Panc1 (cell line): ENCODE results near the gene ANO6. TPM values are rescaled to one million over a fixed set of nuclear protein-coding genes. Genes with fewer than 3 reads are reported as not detected.

Source experiments
- ATAC-seq: fragments of 200-7000 bp; cut with Tn5 transposase; 2 replicates; pipeline ENCODE4 v1.9.1; 2020; ENCODE audit warnings: mild to moderate bottlenecking, moderate library complexity
- BruUV-seq: library from RNA; stranded (reverse); fragments of 400-500 nt; replicated peaks from 2 replicates; lab custom pipeline; 2021; lab: Mats Ljungman, UMichigan
- CTCF ChIA-PET: fragments of 300-600 bp; sonication (Branson Sonifier 250); formaldehyde crosslinking; loops from one replicate; lab custom pipeline; 2022; ENCODE audit warnings: antibody characterized with exemption; lab: Charles Lee
- POLR2A ChIA-PET: fragments of 300-600 bp; sonication (Branson Sonifier 250); formaldehyde crosslinking; loops from one replicate; lab custom pipeline; 2022; ENCODE audit warnings: antibody characterized with exemption; lab: Charles Lee
- DNase-seq: peaks from one replicate; pipeline ENCODE4 v3.0.0-alpha.2; 2010; ENCODE audit warnings: low read depth, low spot score
- H3K27ac ChIP-seq: 2 replicates; pipeline ENCODE4 v1.5.1; 2011; ENCODE audit warnings: mild to moderate bottlenecking, low read length, inconsistent platforms
- H3K27me3 ChIP-seq: fragments of 200-500 bp; sonication (Bioruptor generic); 2 replicates; pipeline ENCODE4 v1.6.0; 2014; ENCODE audit warnings: low read length, inconsistent platforms; ENCODE audit not compliant: control insufficient read depth, insufficient read depth
- H3K36me3 ChIP-seq: fragments of 200-500 bp; sonication (Bioruptor generic); 2 replicates; pipeline ENCODE4 v1.5.1; 2014; ENCODE audit warnings: inconsistent platforms, mild to moderate bottlenecking, low read length, moderate library complexity; ENCODE audit not compliant: control insufficient read depth, insufficient read depth
- H3K4me1 ChIP-seq: 2 replicates; pipeline ENCODE4 v1.5.1; 2011; ENCODE audit warnings: inconsistent platforms, mild to moderate bottlenecking, low read length, moderate library complexity; ENCODE audit not compliant: control insufficient read depth, insufficient read depth
- H3K4me3 ChIP-seq, 2 experiments: 2 replicates each; pipeline ENCODE4 v1.5.1; 2011 to 2012; ENCODE audit warnings: low read depth in 2 of 2, low read length in 2 of 2, mild to moderate bottlenecking in 2 of 2, inconsistent platforms in 1 of 2, moderate library complexity in 1 of 2
- H3K9me3 ChIP-seq: fragments of 200-500 bp; sonication (Bioruptor generic); 2 replicates; pipeline ENCODE4 v1.5.1; 2014; ENCODE audit warnings: low read depth, mild to moderate bottlenecking, inconsistent platforms, low read length, moderate library complexity; ENCODE audit not compliant: control insufficient read depth, insufficient read depth
- POLR2AphosphoS5 ChIP-seq: IDR thresholded peaks from 2 replicates; pipeline ENCODE4 v1.6.1; 2012; ENCODE audit warnings: mild to moderate bottlenecking, low read depth, low read length, moderate library complexity
- SIN3A ChIP-seq: IDR thresholded peaks from 2 replicates; pipeline ENCODE4 v1.6.1; 2012; ENCODE audit warnings: low read depth, mild to moderate bottlenecking, low read length, moderate library complexity, borderline replicate concordance; ENCODE audit not compliant: insufficient read depth
- TCF7L2 ChIP-seq: IDR thresholded peaks from 2 replicates; pipeline ENCODE4 v1.6.1; 2011; ENCODE audit warnings: mild to moderate bottlenecking, low read depth, low read length, inconsistent platforms
- in situ Hi-C: cut with HindIII; loops from 2 replicates; pipeline ENCODE4 v1.10.0; 2016; ENCODE audit warnings: low sequenced_read_pairs, low pct_unique_long_range_greater_than_20kb
- intact Hi-C: fragments of 100-400 bp; cut with micrococcal nuclease; formaldehyde crosslinking; loops from one replicate; pipeline ENCODE4 v1.10.0; 2022; ENCODE audit not compliant: unreplicated experiment
- total RNA-seq: library from RNA; stranded (reverse); gene quantifications from one replicate; pipeline ENCODE4 v1.2.1, GENCODE V29; 2021; ENCODE audit not compliant: unreplicated experiment
- TF ChIP-seq, protein P1 (sequence below), 2 experiments: IDR thresholded peaks; 2 replicates each; pipeline ENCODE4 v1.6.1; 2011 to 2012; ENCODE audit warnings: low read depth in 2 of 2, control low read depth in 1 of 2, low read length in 1 of 2, mild to moderate bottlenecking in 1 of 2, moderate library complexity in 1 of 2; ENCODE audit not compliant: insufficient read depth in 1 of 2
- TF ChIP-seq, protein P2 (sequence below): fragments of 450-650 bp; IDR thresholded peaks from 2 replicates; pipeline ENCODE4 v1.5.1; 2017; ENCODE audit warnings: mild to moderate bottlenecking

Gene ANO6
- total RNA-seq, 1 experiment from 2014 or later = 120 TPM

DNA sequence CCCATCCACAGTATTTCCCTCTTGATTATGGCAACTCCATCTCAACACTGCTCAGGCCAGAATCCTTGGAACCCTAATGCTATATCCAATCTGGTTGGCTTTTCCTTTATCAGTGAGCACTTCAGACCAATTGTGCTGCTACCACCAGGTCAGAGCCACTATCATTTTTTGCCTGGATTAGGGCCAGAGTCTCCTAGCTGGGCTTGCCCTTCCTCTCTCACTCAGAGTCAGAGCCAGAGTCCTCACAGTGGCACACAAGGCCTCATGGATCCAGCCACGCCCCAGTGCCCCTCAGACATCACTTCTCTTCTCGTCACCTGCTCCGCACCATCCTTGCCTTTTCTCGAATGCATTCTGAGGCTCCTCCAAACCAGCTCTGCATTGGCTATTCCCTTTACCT is 211.1 kb downstream of the ANO6 start:
- in situ Hi-C loops (no loop called here), intact Hi-C loops (no loop called here)
- TF ChIP-seq, protein P1, sequence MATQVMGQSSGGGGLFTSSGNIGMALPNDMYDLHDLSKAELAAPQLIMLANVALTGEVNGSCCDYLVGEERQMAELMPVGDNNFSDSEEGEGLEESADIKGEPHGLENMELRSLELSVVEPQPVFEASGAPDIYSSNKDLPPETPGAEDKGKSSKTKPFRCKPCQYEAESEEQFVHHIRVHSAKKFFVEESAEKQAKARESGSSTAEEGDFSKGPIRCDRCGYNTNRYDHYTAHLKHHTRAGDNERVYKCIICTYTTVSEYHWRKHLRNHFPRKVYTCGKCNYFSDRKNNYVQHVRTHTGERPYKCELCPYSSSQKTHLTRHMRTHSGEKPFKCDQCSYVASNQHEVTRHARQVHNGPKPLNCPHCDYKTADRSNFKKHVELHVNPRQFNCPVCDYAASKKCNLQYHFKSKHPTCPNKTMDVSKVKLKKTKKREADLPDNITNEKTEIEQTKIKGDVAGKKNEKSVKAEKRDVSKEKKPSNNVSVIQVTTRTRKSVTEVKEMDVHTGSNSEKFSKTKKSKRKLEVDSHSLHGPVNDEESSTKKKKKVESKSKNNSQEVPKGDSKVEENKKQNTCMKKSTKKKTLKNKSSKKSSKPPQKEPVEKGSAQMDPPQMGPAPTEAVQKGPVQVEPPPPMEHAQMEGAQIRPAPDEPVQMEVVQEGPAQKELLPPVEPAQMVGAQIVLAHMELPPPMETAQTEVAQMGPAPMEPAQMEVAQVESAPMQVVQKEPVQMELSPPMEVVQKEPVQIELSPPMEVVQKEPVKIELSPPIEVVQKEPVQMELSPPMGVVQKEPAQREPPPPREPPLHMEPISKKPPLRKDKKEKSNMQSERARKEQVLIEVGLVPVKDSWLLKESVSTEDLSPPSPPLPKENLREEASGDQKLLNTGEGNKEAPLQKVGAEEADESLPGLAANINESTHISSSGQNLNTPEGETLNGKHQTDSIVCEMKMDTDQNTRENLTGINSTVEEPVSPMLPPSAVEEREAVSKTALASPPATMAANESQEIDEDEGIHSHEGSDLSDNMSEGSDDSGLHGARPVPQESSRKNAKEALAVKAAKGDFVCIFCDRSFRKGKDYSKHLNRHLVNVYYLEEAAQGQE (IDR thresholded peaks at IDR 0.05; ENCODE audit: insufficient read depth in 1 of 2, low read depth in 2 of 2, low read length in 1 of 2) = no peak
- TF ChIP-seq TCF7L2 (no peak), SIN3A (no peak), POLR2AphosphoS5 (no peak)
- TF ChIP-seq, protein P2, sequence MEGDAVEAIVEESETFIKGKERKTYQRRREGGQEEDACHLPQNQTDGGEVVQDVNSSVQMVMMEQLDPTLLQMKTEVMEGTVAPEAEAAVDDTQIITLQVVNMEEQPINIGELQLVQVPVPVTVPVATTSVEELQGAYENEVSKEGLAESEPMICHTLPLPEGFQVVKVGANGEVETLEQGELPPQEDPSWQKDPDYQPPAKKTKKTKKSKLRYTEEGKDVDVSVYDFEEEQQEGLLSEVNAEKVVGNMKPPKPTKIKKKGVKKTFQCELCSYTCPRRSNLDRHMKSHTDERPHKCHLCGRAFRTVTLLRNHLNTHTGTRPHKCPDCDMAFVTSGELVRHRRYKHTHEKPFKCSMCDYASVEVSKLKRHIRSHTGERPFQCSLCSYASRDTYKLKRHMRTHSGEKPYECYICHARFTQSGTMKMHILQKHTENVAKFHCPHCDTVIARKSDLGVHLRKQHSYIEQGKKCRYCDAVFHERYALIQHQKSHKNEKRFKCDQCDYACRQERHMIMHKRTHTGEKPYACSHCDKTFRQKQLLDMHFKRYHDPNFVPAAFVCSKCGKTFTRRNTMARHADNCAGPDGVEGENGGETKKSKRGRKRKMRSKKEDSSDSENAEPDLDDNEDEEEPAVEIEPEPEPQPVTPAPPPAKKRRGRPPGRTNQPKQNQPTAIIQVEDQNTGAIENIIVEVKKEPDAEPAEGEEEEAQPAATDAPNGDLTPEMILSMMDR = no peak
- Histone ChIP-seq H3K27me3 (no peaks in the 10 kb centered on the region), H3K4me1 (no peaks in the 10 kb centered on the region), H3K9me3 (no peaks in the 10 kb centered on the region), H3K36me3 (peaks cover 17% of the 10 kb centered on the region), H3K27ac (no peak overlapping the region), H3K4me3 (no peak overlapping the region)
- ATAC-seq (no peak), DNase-seq (no peak)
- POLR2A ChIA-PET = no interaction called here
- CTCF ChIA-PET = no interaction called here
- no TSS peak for BruUV-seq

DNA sequence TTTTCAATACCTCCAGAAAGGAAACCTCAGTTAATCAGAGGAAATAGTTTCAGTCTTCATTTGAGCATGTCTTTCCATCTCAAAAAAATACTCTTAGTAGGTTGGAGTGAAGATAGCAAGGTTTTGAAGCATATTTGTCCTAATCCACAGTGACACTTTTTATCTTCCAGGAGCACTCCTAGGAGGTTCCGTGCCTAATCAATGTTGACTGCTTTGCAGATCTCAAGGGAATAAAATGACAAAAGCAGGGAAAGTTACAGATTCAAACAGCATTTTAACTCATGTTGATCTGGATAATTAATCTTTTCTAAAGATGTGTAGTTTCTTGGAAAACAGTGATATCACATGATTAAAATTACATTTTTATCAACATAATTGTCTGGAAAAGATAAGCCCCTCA is 213.9 kb downstream of the ANO6 start:
- in situ Hi-C loops = no loop called here
- Histone ChIP-seq H3K4me1 (no peaks in the 10 kb centered on the region), H3K27ac (no peak overlapping the region), H3K9me3 (no peaks in the 10 kb centered on the region), H3K36me3 (peaks cover 10% of the 10 kb centered on the region), H3K27me3 (no peaks in the 10 kb centered on the region), H3K4me3 (no peak overlapping the region)
- ChIA-PET POLR2A (no interaction called here), CTCF (no interaction called here)
- intact Hi-C loops = no loop called here
- TF ChIP-seq, protein P2 = no peak
- TF ChIP-seq TCF7L2 (no peak), POLR2AphosphoS5 (no peak), SIN3A (no peak)
- TF ChIP-seq, protein P1 (IDR thresholded peaks at IDR 0.05; ENCODE audit: insufficient read depth in 1 of 2, low read depth in 2 of 2, low read length in 1 of 2) = no peak
- ATAC-seq (no peak), DNase-seq (no peak)
- no TSS peak for BruUV-seq
